Nephron progenitor cell (in vitro differentiated cells): ENCODE measurements around the gene BCL7B.
"Not testable (repeated sequence)": the region's sequence is repeated elsewhere in the genome, so short reads cannot be mapped to it uniquely, and the experiment has no call there.

Experiments
- DNase-seq: peaks from one replicate; pipeline ENCODE4 v3.0.0; 2021
- H3K27ac Mint-ChIP-seq: 2 replicates; pipeline ENCODE4 v1.8.0; 2021; ENCODE audit warnings: mild to moderate bottlenecking, moderate library complexity, mixed read lengths
- H3K27me3 Mint-ChIP-seq: 2 replicates; pipeline ENCODE4 v1.8.0; 2021; ENCODE audit warnings: mild to moderate bottlenecking, low read depth, mixed read lengths; ENCODE audit not compliant: poor library complexity
- H3K36me3 Mint-ChIP-seq: 2 replicates; pipeline ENCODE4 v1.8.0; 2021; ENCODE audit warnings: low read depth, mixed read lengths
- H3K4me1 Mint-ChIP-seq: 2 replicates; pipeline ENCODE4 v1.8.0; 2021; ENCODE audit warnings: mixed read lengths
- H3K4me3 Mint-ChIP-seq: 2 replicates; pipeline ENCODE4 v1.8.0; 2021; ENCODE audit warnings: mild to moderate bottlenecking, moderate library complexity, mixed read lengths
- H3K9me3 Mint-ChIP-seq: 2 replicates; pipeline ENCODE4 v1.8.0; 2021; ENCODE audit warnings: mild to moderate bottlenecking, moderate library complexity, mixed read lengths
- CTCF ChIP-seq: fragments of 200-600 bp; sonication (generic); IDR thresholded peaks from 2 replicates; pipeline ENCODE4 v1.5.0; 2021; ENCODE audit warnings: antibody characterized with exemption

Gene BCL7B

GRCh38 chr7:73541722-73542121 is 15.8 kb downstream of the BCL7B start:
- Mint-ChIP-seq H3K27me3 (peaks cover 3% of the 10 kb centered on the region), H3K36me3 (peaks cover 69% of the 10 kb centered on the region), H3K9me3 (no peaks in the 10 kb centered on the region), H3K4me1 (peaks cover 52% of the 10 kb centered on the region), H3K4me3 (no peak overlapping the region), H3K27ac (peak overlapping the region; percentile 61)
- no peak for DNase-seq
- TF ChIP-seq CTCF: no peak

- H3K4me1 Mint-ChIP-seq: peaks cover 36% of the 10 kb centered on the region
- no peak overlapping the region for H3K4me3 Mint-ChIP-seq
- H3K36me3 Mint-ChIP-seq: peaks cover 67% of the 10 kb centered on the region
Observed at GRCh38 chr7:73539709-73540108, 17.8 kb downstream of the BCL7B start.

GRCh38 chr7:73538510-73538909 is 19.0 kb downstream of the BCL7B start:
- H3K9me3 Mint-ChIP-seq, H3K4me3 Mint-ChIP-seq, H3K27me3 Mint-ChIP-seq, DNase-seq: not testable (repeated sequence)
- Mint-ChIP-seq H3K4me1 (peaks cover 30% of the 10 kb centered on the region), H3K27ac (peak overlapping the region; percentile 96), H3K36me3 (peaks cover 61% of the 10 kb centered on the region)

More at GRCh38 chr7:73539709-73540108, 17.8 kb downstream of the BCL7B start:
- no peak for DNase-seq
- no peak for TF ChIP-seq CTCF
- H3K9me3 Mint-ChIP-seq: no peaks in the 10 kb centered on the region
- peak overlapping the region; percentile 83 for H3K27ac Mint-ChIP-seq
- peaks cover 3% of the 10 kb centered on the region for H3K27me3 Mint-ChIP-seq

GRCh38 chr7:73537051-73537450 is 20.4 kb downstream of the BCL7B start:
- DNase-seq: no peak
- no peaks in the 10 kb centered on the region for H3K9me3 Mint-ChIP-seq

GRCh38 chr7:73536479-73536878 is 21.0 kb downstream of the BCL7B start:
- Mint-ChIP-seq H3K4me1 (peaks cover 18% of the 10 kb centered on the region), H3K27ac (peak overlapping the region; percentile 47), H3K9me3 (no peaks in the 10 kb centered on the region), H3K36me3 (peaks cover 54% of the 10 kb centered on the region), H3K27me3 (peaks cover 3% of the 10 kb centered on the region), H3K4me3 (no peak overlapping the region)
- TF ChIP-seq CTCF: no peak
- no peak for DNase-seq

More at GRCh38 chr7:73537051-73537450, 20.4 kb downstream of the BCL7B start:
- Mint-ChIP-seq H3K27ac (peak overlapping the region; percentile 47), H3K4me1 (peaks cover 23% of the 10 kb centered on the region), H3K27me3 (peaks cover 3% of the 10 kb centered on the region), H3K36me3 (peaks cover 58% of the 10 kb centered on the region), H3K4me3 (no peak overlapping the region)
- no peak for TF ChIP-seq CTCF

GRCh38 chr7:73535918-73536317 is 21.6 kb downstream of the BCL7B start:
- DNase-seq, H3K4me3 Mint-ChIP-seq, H3K27me3 Mint-ChIP-seq, H3K9me3 Mint-ChIP-seq: not testable (repeated sequence)
- H3K4me1 Mint-ChIP-seq: peaks cover 14% of the 10 kb centered on the region
- peaks cover 49% of the 10 kb centered on the region for H3K36me3 Mint-ChIP-seq
- peak overlapping the region; percentile 68 for H3K27ac Mint-ChIP-seq

GRCh38 chr7:73533742-73534141 is 23.7 kb downstream of the BCL7B start:
- no peak overlapping the region for H3K4me3 Mint-ChIP-seq
- DNase-seq: no peak
- H3K27ac Mint-ChIP-seq: no peak overlapping the region
- H3K27me3 Mint-ChIP-seq: peaks cover 3% of the 10 kb centered on the region
- peaks cover 6% of the 10 kb centered on the region for H3K4me1 Mint-ChIP-seq
- no peaks in the 10 kb centered on the region for H3K9me3 Mint-ChIP-seq
- peaks cover 38% of the 10 kb centered on the region for H3K36me3 Mint-ChIP-seq
- no peak for TF ChIP-seq CTCF
